ENCODE data around the gene DCTD.

GRCh38 chr4:182913036-182913435 lies 4.2 kb downstream of the DCTD start:
- TF ChIP-seq CTCF (IDR thresholded peaks at IDR 0.05 in 8 of 11, conservative IDR thresholded peaks at IDR 0.05 in 3 of 11), result no peak
- no peak for TF ChIP-seq POLR2AphosphoS5 (IDR thresholded peaks at IDR 0.05)
- no peak for TF ChIP-seq POLR2A (IDR thresholded peaks at IDR 0.05)
